GM18499 (cell line): ENCODE measurements around the gene EHMT1.
A peak's percentile ranks its signal among the peaks of the same experiment; 100 is the strongest.

Source experiments
- ATAC-seq: cut with Tn5 transposase; IDR thresholded peaks from one replicate; pipeline ENCODE4 v1.9.1; 2021; ENCODE audit warnings: moderate number of reproducible peaks; ENCODE audit not compliant: insufficient read depth, unreplicated experiment

EHMT1 gene

DNA sequence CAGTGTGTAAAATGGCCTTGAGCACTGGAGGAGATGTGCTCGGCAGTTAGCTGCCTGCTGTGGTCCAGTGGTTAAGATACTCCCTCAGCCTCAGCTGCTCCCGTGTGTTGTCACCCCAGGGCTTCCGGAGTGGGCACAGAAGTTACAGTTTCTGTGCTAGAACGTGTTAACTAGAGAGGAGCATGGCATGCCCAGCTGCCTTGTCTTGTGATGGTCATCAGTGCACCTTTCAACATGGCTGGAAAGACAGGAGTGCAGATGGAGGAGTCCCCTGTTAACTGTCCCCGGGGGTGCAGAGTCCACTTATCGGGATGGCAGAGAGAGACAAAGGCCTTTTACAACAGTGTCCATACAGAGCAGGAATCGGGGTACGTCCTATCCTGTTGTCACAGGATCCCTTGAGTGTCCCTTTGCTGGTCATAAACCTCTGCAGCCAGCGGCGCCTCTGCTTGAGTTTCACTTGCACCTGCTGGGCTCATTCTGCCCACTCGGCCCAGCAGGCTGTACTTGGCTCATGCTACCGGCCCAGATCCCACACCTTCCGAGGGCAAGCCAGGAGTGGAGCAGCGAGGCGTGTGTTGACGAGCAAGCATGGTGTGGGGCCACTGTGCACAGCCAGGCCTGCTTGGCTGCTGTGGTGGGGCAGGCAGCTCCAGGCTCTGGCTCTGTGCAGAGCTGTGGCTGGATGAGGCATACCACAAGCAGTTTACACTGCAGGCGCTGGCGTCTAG is 112.6 kb downstream of the EHMT1 start:
- no peak for ATAC-seq

DNA sequence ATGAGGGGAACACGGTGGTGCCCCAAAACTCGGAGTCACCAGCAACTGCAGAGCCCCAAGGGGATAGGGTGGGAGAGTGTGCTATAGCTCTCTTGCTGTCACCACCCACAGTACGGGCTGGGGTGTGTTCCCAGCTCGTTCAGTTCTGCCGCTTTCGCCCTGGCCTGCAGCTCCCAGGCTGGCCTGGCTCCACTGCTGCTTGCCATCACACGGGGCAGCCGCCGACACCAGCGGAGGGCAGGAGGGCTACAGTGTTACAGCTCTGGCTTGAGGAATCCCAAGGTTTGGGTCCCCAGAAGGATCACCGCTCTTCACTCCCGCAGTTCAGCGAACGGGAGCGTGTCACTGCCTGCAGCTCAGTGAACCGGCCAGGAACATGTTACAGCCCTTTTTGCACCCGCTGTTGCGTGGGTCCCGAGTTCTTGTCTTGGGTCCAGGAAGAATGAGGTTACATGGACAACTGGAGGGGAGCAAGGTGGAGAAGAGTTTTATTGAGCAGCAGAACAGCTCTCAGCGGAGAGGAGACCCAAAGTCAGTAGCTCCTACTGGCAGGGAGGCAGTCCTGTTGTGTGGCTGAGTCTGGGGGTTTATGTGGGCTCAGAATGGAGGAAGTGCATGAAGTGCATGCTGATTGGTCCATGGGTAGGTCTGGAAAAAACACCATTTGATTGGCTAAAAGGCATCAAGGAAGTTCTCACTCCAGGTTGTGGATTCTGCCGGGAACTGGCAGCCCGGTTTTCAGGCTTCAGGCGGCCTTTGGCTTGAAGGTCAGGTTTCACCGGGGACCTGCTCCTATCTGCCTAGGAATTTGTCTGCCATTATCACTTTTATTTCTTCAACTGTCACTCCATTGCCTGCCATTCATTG is 113.4 kb downstream of the EHMT1 start:
- ATAC-seq: no peak

DNA sequence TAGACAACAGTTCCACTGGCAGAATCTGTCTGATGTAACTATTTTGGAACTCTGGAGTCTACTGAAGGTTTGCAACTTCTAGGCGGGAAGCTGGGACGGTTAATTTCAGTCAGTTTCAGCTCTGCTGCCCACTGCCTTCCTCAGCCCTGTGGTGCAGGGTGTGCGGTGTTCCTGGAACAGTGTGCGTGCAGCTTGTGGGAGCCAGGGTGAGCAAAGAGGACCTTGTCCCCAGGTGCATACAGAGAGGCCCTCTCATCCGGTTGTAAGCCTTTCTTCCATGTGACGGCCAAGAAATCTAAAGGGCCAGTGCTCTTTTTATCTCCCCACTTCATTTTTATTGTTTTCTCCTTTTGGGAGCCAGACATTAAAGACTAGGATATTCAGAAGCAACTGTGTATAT is 114.6 kb downstream of the EHMT1 start:
- ATAC-seq: no peak

DNA sequence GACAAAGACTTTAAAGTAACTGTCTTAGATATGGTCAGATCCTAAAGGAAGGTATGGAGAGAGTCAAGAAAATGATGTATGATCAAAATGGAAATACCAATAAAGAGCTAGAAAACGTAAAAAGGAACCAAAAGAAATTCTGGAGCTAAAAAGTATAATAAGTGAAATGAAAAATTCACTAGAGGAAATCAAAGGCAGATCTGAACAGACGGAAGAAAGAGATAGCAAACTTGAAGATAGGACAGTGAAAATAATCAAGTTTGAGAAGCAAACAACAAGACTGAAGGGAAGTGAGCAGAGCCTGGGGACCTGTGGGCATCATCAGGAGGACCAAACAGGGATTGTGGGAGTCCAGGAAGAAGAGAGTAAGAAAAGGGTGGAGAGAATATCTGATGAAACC is 115.4 kb downstream of the EHMT1 start:
- ATAC-seq: no peak

GRCh38 chr9:137738182-137738696 is 119.4 kb downstream of the EHMT1 start:
- peak; percentile 74 for ATAC-seq

DNA sequence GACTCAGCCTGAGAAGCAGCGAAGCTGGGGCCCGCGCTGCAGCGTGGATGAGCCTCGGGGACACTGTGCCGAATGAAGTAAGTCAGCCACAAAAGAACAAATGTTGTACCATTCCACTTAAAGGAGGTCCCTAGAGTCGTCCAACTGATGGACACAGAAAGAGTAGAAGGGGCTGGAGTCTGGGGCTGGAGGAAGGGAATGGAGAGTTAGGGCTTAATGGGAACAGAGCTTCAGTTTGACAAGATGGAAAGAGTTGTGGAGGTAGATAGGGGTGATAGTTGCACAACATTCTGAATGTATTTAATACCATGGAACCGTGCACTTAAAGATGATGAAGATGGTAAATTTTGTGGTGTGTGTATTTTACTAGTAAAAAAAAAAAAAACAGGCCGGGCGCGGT is 119.9 kb downstream of the EHMT1 start:
- no peak for ATAC-seq

DNA sequence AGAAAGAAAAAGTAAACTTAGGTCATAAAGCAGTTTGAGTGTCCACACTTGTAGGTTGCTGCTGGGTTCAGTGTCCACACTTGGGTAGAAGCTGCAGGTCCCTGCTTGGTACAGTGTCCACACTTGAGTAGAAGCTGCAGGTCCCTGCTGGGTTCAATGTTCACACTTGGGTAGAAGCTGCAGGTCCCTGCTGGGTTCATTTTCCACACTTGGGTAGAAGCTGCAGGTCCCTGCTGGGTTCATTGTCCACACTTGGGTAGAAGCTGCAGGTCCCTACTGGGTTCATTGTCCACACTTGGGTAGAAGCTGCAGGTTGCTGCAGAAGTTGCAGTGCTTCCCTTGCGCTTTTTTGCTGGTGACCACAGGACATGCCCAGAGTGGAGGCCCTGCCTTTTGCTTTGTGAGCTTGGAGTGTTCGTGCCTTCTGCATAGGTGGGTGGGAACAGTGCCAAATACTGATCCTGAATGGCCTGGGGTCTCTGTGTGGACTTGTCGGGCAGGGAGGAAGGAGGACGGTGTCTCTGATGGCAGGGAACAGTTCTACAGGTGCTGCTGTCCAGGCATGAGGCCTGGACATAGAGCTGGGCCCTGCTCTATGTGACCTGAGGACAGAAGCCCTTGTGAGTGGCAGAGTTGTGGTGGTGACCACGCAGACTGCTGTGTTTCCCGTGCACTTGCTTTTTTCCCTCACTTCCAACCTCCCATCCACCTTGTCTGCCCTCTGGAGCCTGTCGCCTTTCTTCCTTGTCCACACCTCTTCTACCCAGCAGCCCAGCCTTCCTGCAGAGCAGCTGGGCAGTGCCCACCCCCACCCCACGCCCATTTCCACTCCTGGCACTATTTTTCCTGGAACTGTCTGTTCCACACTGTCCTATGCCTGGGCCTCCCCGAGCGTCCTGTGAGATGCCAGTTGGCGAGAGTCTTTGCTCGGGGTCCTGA is 120.8 kb downstream of the EHMT1 start:
- no peak for ATAC-seq

- no peak for ATAC-seq
Measured at GRCh38 chr9:137740312-137740711, 121.5 kb downstream of the EHMT1 start.

DNA sequence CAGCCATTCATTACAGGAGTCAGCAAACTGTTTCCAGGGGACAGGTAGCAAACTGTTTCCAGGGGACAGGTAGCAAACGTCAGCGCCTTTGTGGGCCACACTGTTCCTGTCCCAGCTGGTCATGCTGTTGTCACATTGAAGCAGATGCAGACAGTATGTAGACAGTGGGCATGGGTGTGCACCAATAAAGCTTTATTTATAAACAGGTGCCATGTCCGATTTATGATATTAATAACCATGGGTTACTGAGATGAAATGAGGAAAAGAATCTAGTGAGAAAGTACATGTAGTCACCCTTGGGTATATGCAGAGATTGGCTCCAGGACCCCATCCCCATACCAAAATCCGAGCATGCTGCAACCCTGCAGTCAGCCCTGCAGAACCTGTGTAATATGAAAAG is 122.5 kb downstream of the EHMT1 start:
- no peak for ATAC-seq

DNA sequence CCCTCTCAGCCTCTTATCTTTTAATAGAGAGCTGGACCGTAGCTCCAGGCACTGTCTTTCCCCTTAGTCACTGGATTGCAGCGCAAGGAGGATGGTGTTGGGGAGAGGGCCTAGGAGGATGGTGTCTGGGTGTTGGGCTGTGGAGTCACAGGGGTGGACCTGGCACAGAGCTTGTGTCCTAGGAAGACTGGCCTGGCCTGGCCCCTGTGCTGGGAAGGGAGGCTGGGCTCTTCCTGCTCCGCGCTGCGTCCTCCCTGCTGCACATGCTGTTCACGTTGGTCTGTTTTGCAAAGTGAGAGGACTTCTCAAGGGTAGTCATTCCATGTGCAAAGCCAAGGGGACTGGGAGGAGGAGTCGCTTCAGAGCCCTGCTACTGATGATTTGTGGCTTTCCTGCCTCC is 123.9 kb downstream of the EHMT1 start:
- ATAC-seq: no peak

DNA sequence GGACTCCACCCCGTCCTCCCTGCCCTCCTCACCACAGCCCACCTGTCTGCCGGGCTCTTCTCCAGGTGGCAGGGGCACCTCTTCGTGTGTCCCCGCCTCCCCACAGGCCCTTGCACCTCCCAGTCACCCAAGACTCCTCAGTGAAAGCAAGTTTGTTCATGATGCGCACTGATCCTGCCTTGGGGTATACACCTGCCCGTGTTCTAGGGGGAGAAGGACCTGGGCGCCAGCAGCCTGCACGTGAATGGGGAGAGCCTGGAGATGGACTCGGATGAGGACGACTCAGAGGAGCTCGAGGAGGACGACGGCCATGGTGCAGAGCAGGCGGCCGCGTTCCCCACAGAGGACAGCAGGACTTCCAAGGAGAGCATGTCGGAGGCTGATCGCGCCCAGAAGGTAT is 124.9 kb downstream of the EHMT1 start:
- no peak for ATAC-seq

GRCh38 chr9:137744632-137745183 is 125.9 kb downstream of the EHMT1 start:
- ATAC-seq: no peak

- peak; percentile 57 for ATAC-seq
Measured at GRCh38 chr9:137745541-137745991, 126.8 kb downstream of the EHMT1 start.

DNA sequence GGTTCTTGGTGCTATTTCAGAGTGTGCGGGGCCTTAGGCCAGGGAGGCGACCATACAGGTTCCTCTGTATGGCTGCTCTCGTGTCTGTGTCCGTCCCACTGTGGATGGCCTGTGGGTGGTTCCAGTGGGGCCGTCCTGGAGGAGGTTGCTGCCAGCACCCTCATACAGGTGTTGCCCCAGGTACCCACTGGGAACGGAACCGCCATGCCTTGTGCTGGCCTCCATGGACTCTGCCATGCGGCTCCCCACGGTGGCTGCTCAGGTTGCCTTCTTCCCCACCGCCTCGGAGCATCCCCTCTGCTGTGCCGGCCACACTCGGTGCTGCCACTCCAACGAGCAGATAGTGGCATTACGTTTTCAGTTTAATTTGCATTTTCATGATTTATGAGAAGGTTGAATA is 129.5 kb downstream of the EHMT1 start:
- no peak for ATAC-seq

GRCh38 chr9:137748741-137749140 is 129.9 kb downstream of the EHMT1 start:
- no peak for ATAC-seq

- no peak for ATAC-seq
Measured at GRCh38 chr9:137749511-137749910, 130.7 kb downstream of the EHMT1 start.

- ATAC-seq: no peak
Measured at GRCh38 chr9:137750007-137750406, 131.2 kb downstream of the EHMT1 start.

- no peak for ATAC-seq
Measured at GRCh38 chr9:137750566-137750965, 131.8 kb downstream of the EHMT1 start.

- no peak for ATAC-seq
Measured at GRCh38 chr9:137751616-137752015, 132.8 kb downstream of the EHMT1 start.

- no peak for ATAC-seq
Measured at GRCh38 chr9:137752426-137752825, 133.6 kb downstream of the EHMT1 start.
